Measurements from ENCODE around the gene TRAPPC10.

GRCh38 chr21:44052830-44053226 is 40.7 kb downstream of the TRAPPC10 start:
- TF ChIP-seq POLR2A (IDR thresholded peaks at IDR 0.05), result no peak
- no peak for TF ChIP-seq CTCF (IDR thresholded peaks at IDR 0.05)
